Measurements from ENCODE around the gene SMS. TPM values are rescaled to one million over a fixed set of nuclear protein-coding genes. Genes with fewer than 3 reads are reported as not detected.
A peak's percentile ranks its signal among the peaks of the same experiment; 100 is the strongest.

Gene SMS
- total and polyA plus RNA-seq, 7 donors: 62.6 to 84.5 (median 65.8) TPM

- no peak for TF ChIP-seq POLR2A (IDR thresholded peaks at IDR 0.05)
- TF ChIP-seq CTCF (IDR thresholded peaks at IDR 0.05): no peak
- no peak for TF ChIP-seq EP300 (IDR thresholded peaks at IDR 0.05)
- TF ChIP-seq POLR2AphosphoS5 (IDR thresholded peaks at IDR 0.05): no peak
- Histone ChIP-seq H3K9me3 (no peaks in the 10 kb centered on the region), H3K4me1 (no peaks in the 10 kb centered on the region), H3K27me3 (no peaks in the 10 kb centered on the region), H3K27ac (no peak overlapping the region), H3K36me3 (no peaks in the 10 kb centered on the region), H3K4me3 (no peak overlapping the region)
- DNase-seq: no peak
- WGBS, 2 donors: 97% methylated on average over 1 of the region's 1 CpG
- intact Hi-C loops (cut with DNase I): no loop called here
Observed at GRCh38 chrX:21912220-21912619, 28.3 kb upstream of the SMS start.

DNA sequence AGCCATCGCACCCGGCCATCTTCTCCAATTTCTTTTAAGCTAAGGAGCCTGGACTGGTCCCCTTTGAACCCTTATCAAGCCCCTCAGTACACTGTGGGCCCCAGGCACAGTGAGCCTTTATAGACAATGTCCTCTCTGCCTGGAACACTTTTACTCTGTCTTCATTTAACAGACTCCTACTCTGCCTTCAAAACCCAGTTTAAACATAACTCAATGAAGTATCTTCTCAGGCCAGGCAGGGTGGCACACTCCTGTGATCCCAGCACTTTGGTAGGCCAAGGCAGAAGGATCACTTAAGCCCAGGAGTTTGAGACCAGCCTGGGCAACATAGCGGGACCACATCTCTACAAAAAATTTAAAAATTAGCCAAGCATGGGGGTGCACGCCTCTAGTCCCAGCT lies 27.5 kb upstream of the SMS start:
- DNase-seq: no peak
- Histone ChIP-seq H3K9me3 (no peaks in the 10 kb centered on the region), H3K27me3 (no peaks in the 10 kb centered on the region), H3K4me3 (no peak overlapping the region), H3K36me3 (no peaks in the 10 kb centered on the region), H3K27ac (no peak overlapping the region), H3K4me1 (no peaks in the 10 kb centered on the region)
- WGBS, 2 donors: 96 to 98% methylated on average over 4 of the region's 4 CpGs
- intact Hi-C loops (cut with DNase I): no loop called here
- no peak for TF ChIP-seq EP300 (IDR thresholded peaks at IDR 0.05)
- TF ChIP-seq POLR2A (IDR thresholded peaks at IDR 0.05): no peak
- TF ChIP-seq CTCF (IDR thresholded peaks at IDR 0.05): no peak
- TF ChIP-seq POLR2AphosphoS5 (IDR thresholded peaks at IDR 0.05): no peak

DNA sequence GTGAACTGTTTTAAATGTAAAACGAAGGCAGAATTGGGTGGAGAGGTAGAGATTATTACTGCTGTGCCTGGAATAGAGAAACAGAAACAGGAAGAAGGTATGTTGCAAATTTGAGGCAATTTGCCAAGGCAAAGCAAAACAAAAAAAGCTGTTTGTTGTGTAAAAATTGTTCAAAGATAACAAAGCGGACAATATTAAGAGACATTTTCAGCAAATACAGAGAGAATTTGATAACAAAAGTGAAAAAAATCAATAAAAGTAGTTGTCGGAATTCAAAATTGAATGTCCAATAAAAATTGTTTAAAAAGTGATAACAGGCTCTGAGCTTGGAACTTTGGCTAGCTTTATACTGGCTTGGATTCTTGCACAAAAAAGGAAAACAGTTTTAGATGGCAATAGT lies 14.4 kb upstream of the SMS start:
- no peak for DNase-seq
- TF ChIP-seq CTCF (IDR thresholded peaks at IDR 0.05): no peak
- TF ChIP-seq POLR2AphosphoS5 (IDR thresholded peaks at IDR 0.05): no peak
- no peak for TF ChIP-seq POLR2A (IDR thresholded peaks at IDR 0.05)
- H3K27ac ChIP-seq: peak overlapping the region in 3 of 4 donors; percentile 15 to 45 (median 42)
- H3K4me3 ChIP-seq: peak overlapping the region in 1 of 4 donors; percentile 6
- 64 to 76% methylated on average over 3 of the region's 3 CpGs for WGBS, 2 donors
- H3K36me3 ChIP-seq: no peaks in the 10 kb centered on the region
- no peaks in the 10 kb centered on the region for H3K9me3 ChIP-seq
- H3K4me1 ChIP-seq: no peaks in the 10 kb centered on the region
- intact Hi-C loops (cut with DNase I): no loop called here
- H3K27me3 ChIP-seq: no peaks in the 10 kb centered on the region

DNA sequence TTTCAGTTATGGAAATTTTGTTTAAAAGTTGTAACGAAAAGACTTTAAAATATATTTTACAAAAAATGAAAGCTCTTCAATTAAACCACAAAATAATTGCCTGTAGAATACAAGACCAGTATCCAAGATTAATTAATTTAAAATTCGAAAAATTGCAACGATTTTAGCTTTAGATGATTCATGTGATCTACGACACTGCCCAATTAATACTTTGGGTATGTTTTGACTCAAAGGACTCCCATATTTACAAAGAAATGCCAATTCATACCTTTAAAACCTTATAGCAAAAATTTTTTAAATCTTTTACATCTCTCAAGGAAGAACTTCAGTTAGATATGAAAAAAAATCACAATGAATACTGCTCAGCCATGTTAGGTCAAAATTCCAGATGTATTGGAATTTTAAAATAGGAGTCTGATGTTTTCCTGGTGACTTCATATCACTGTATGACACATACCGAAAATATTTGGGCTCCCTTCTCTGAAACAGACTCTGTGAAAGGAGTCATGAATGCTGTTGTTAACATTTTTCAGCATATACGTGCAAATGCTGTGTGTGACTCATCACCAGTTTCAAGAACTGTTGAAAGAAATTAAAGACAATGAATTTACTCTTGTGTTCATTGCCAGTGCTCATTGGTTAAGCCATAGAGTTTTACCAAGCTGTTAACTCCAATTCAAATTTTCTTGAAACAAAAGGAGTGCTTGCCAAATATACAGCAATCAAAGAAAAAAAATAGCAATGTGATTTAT lies 13.8 kb upstream of the SMS start:
- peak overlapping the region in 3 of 4 donors; percentile 15 to 45 (median 42) for H3K27ac ChIP-seq
- no peaks in the 10 kb centered on the region for H3K9me3 ChIP-seq
- H3K36me3 ChIP-seq: no peaks in the 10 kb centered on the region
- WGBS, 2 donors: 65 to 72% methylated on average over 6 of the region's 6 CpGs
- peak overlapping the region in 1 of 4 donors; percentile 6 for H3K4me3 ChIP-seq
- intact Hi-C loops (cut with DNase I): no loop called here
- no peaks in the 10 kb centered on the region for H3K27me3 ChIP-seq
- no peak for TF ChIP-seq CTCF (IDR thresholded peaks at IDR 0.05)
- peak in 1 of 4 donors; percentile 44 for TF ChIP-seq POLR2AphosphoS5 (IDR thresholded peaks at IDR 0.05)
- TF ChIP-seq POLR2A (IDR thresholded peaks at IDR 0.05): no peak
- no peak for TF ChIP-seq EP300 (IDR thresholded peaks at IDR 0.05)
- H3K4me1 ChIP-seq: no peaks in the 10 kb centered on the region
- no peak for DNase-seq

GRCh38 chrX:21929209-21929608 lies 11.3 kb upstream of the SMS start:
- DNase-seq: no peak
- no peak overlapping the region for H3K4me3 ChIP-seq
- H3K27ac ChIP-seq: no peak overlapping the region
- no peaks in the 10 kb centered on the region for H3K36me3 ChIP-seq
- no peaks in the 10 kb centered on the region for H3K9me3 ChIP-seq
- intact Hi-C loops (cut with DNase I): no loop called here
- no peaks in the 10 kb centered on the region for H3K4me1 ChIP-seq
- TF ChIP-seq EP300 (IDR thresholded peaks at IDR 0.05) (no peak), CTCF (IDR thresholded peaks at IDR 0.05) (no peak), POLR2AphosphoS5 (IDR thresholded peaks at IDR 0.05) (no peak), POLR2A (IDR thresholded peaks at IDR 0.05) (no peak)
- H3K27me3 ChIP-seq: no peaks in the 10 kb centered on the region
- WGBS, 2 donors: 84 to 89% methylated on average over 4 of the region's 4 CpGs
